ENCODE measurements around the gene TRIP4.
"Not testable (repeated sequence)": the region's sequence is repeated elsewhere in the genome, so short reads cannot be mapped to it uniquely, and the experiment has no call there.

Gene TRIP4

DNA sequence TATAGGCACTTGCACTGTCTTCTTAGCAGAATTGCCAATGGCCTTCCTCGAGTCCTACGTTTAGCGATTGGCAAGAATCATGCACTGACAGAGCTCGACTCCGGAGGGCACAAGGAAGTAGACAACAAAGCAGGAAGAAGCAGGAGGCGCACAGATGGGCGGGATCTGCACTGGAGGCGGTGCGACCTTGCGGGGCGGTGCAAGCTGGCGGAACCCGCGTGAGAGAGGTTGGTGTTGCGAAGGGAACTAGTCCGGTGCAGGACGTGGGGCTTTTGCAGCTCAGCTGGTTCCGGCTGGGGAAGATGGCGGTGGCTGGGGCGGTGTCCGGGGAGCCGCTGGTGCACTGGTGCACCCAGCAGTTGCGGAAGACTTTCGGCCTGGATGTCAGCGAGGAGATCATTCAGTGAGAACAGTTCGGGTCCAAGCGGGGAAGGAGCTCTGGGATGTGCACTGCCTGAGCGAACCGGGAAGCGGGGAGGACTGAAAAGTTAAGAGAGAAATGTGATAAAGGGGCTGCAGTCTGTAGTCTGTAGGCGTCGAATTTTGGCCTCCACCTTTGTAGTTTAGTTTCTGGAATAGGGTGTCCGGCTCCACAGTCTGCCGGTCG is at the start of gene TRIP4:
TSS of gene TRIP4 (plus strand) at position 275 of the 607 bp plus-strand sequence. CDS start at position 303, 28 bp downstream.
- peak; percentile 96 for DNase-seq

DNA sequence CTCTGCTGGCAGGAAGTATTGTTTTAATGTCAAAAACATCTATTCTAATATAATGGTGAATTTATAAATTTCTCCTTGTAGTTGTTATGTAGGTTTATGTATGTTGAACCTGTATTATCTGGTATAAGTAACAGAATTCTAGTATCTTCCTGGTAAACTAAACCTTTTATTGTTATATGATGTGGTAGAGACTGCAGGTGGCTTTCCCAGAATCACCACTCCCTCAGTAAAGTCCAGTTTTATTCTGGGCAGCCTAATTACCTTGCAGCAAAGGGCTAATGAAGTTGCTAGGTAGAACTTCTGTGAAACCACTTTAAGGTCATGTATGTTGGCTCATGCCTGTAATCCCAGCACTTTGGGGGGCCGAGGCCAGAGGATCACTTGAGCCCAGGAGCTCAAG is 47.3 kb upstream of the TRIP4 start:
- DNase-seq: no peak

DNA sequence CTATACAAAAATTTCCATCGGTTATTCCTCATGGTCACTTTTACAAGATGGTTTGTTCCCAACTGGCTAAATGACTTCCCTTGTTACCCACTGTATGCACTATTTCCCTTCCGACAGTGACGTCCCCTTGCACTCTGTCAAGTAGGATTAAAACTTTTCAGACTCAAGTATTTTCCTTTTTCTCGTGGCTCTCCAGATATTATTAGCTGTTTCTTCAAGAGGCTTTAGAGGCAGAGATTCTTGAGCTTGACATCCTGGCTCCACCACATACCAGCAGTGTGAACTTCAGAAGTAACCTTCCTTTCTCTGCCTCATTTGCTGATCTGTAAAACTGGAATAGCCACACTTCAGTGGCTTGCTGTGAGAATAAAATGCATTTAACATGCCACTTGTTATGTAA is 45.7 kb upstream of the TRIP4 start:
- DNase-seq: no peak

DNA sequence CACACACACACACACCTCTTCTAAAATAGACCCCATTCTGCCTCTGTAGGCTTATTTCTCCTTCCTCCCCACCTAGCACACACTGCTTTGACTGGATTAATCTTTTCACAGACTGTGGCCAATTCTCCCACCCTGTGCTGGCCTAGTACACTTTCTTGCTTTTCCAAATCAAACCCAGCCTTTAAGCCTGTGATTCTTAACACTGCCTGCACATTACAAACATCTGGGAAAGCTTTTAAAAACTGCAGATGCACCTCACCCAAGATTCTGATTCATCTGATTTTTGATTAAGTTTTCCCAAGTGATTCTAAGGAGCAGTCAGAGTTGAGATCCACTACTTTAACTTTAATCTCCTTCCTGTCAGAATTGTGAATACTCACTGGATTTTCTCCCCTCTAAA is 44.4 kb upstream of the TRIP4 start:
- DNase-seq: no peak

DNA sequence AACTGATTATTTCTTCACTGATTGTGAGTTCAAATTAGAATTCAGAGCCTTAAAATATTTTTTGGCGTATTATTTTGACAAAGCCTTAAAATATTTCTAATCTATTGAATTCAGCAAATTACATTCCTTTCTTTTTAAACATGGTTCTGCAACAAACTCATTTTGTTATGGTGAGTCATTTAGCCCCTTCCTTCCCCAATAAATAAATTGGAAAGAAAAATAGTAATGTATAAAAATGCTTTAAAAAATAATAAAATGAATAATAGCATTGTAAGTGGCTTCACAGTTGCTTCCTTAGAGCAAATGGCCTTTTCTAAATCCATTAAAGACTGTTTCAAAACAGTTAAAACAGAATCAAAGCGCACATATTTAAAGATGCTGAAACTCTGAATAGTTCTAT is 43.8 kb upstream of the TRIP4 start:
- DNase-seq: no peak

DNA sequence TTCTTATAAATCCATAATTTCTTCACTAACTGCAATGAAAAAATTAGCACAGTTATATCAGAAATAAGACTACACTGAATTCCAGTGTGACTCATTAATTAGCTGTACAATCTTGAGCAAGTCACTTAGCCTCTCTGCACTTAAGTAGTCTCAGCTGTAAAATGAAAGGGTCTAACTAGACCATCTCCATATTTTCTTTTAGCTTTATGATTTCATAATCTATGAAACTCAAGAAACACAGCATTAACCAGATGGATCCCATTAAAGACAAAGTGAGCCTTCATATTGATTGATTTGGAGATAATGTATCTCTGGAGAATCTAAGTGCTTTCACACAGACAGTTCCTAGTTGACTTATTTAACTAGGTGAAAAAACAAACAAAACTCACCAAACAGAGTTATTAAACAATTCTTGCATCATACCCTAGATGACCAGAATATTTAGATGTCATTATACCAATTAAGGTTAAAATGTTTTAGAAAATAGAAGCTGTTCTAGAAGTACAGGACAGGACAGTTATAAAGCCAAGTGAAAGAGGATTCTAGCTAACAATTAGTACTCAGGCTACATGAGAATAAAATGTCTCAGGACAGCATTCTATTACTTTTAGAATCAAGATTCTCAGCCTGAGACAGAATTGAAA is 42.9 kb upstream of the TRIP4 start:
- DNase-seq: no peak

DNA sequence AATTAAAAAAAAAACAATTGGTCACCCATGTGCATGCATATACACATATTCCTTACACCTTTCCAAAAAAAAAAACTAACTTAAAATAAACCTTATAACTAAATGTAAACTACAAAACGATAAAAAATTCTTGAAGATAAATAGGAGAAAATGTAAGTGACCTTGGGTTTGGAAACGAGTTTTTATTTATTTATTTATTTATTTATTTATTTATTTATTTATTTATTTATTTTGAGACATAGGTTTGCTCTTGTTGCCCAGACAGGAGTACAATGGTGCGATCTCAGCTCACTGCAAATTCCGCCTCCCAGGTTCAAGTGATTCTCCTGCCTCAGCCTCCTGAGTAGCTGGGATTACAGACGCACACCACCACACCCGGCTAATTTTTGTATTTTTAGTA is 41.4 kb upstream of the TRIP4 start:
- not testable (repeated sequence) for DNase-seq

DNA sequence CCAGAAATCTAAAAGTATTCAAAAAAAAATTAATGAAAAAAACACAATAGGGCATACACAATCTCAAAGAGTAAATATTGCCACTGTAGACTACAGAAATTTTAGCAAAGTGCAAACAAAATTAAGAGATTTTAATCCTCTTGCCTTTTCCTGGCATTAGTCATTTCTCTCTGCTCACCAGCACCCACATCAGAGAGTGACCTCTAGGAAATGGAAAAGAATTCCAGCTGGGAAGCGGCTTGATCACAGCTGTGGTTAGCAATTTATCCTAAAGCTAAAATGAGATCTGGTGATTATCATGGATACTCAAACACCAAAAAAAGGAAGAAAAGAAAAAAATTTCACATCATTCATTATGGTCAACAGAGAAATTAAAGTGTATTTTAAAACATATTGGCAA is 39.2 kb upstream of the TRIP4 start:
- no peak for DNase-seq

DNA sequence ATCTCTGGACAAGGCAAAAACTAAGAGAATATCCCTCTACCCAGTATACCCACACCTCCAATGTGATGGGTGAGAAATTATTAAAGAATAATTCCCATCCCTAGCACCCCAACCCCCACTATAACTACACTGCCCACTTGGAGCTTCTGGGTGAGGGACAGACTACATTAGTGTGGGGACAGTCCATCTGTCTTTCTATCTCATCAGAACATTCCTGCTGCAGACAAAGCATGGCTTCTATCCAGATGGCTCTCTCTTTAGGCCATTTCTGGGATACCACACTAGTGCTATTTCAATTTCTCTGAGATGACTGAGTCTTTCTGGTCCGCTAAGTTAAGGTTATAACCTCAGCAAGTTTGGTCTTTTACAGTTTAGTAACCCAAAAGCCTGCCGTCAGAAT is 38.3 kb upstream of the TRIP4 start:
- no peak for DNase-seq

DNA sequence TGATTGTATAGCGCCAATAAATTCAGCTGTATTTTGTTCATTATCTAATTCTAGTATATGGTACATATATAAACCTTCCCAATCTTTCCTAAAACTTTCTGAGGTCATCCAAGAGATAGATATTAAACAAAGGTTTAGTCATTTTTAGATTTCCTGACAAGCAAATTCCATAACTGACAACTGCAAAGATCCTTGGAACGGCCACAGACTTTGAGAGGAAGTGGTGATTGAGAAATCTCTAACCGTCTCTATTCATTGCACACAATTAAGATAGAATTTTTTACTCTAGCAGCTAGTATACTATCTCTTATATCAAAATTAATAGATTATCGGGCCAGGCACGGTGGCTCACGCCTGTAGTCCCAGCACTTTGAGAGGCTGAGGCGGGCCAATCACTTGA is 36.4 kb upstream of the TRIP4 start:
- no peak for DNase-seq

DNA sequence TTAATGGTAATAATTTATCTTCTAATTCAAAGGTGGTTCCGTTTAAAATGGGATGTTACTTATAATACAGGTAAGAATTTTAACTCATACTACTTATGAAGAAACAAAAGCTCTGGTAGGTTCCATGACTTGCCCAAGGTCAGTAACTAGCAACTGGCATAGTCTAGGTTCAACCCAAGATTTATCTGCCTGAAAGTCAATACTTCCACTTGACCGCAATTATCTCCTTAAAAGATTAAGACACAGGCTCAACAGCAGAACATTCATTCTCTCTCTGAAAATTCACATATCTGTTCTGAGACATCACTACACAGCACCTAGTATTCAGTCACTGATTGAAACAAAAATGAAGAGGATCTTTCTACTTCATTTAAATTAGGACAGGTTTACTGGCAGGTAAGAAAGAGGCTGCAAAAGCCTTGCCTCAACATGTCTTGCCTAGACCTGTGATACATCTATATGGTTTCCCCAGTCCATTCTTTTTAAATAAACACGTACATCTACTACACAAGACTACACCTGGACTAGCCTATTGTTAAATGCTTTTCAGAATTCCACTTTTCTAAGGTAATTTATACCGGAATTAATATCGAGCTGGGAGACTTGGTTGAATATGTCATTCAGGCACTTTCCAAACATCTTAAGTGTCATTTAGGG is 32.8 kb upstream of the TRIP4 start:
- DNase-seq: no peak

DNA sequence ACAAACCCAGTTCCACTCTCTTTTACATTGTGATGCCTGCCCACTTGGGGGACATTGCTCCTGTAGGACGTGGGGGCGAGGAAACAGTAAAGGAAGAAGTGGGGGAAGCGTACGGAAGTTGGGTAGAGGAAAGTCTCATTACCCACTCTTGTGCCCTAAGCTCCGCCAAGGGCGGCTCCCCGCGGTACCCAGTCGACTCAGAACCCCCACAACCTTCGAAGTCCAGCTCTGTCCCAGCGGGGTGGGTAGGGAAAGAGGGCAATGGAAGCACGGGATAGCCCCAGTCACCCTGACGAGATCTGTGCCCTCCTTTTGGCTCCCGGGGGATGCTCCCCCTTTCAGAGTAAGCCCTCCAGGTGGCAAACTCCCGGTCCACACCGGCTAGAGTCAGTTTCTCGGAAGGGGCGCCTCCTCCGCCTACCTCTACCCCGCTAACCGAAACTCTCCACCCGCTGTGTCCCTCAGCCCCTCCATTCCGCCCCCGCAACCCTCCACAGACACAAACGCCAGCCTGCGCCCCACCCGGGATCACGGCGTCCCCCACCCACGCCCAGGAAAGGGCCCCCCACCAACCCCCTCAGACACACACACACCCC is 32.2 kb upstream of the TRIP4 start:
- DNase-seq: peak; percentile 18

DNA sequence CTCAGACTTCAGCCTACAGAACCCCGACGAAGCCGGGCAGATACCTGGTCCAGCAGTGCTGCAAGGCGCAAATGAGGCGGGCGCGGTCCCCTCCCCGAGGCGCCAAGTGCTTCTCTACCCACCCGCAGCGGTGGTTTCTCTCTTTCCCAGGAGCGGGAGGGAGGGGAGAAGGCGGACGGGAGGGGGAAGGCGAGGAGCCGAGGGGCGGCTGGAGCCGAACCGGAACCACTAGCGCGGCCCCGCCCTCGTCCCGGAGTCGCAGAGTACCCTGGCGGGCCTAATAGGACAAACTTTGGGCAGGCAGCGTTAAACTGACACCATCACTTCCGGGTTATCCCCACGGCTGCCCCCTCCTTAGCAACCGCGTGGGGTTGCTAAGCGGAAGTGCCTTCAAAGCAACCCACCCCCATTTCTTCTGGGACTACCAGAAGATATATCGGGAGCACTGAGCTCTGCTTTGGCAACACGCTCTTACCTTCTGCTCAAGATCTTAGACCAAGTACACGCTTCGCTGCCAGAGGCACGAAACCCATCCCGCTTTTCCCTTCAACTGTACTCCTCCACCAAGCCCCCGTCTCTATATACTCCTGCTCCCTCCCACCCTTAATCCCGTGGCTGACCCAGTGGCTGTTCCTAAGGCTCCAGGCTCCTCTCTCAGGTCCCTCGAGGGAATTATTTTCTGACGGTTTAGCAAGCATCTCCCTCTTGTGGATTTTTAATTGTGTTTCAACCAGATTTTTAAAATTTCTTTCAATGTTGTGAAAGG is 31.5 kb upstream of the TRIP4 start, which contains the start of gene CSNK1G1:
TSS of gene CSNK1G1 (minus strand) at position 230 of the 766 bp plus-strand sequence. CDS start 55,674 bp downstream, outside the sequence.
- peak; percentile 94 for DNase-seq

DNA sequence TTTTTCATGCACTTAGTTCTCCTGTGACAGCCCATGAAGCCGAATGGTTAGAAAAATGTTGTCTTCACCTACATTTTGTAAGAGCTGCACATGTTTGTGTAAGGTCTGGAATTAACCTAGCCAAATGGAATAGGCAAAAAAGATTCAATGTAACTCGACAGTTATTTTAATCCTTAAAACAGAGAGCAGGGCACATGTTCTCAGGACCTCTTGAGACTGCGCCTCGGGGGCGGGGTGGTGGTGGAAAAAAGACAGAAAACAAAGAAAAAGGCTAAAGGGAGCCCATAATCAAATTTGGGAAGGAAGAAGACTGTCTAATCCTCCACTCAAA is 31.0 kb upstream of the TRIP4 start:
- no peak for DNase-seq

DNA sequence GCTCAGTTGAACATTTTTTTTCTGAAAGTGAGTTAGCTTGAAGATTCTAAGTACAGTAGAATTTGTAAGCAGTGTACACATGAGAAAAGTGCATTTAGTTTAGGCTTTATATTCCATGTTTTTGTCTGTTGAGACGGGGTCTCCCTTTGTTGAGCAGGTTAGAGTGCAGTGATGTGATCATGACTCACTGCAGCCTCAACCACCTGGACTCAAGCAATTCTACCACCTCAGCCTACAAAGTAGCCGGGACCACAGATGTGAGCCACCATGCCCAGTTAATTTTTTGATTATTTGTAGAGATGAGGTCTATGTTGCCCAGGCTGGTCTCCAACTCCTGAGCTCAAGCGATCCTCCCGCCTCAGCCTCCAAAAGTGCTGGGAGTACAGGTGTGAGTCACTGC is 26.4 kb upstream of the TRIP4 start:
- no peak for DNase-seq

DNA sequence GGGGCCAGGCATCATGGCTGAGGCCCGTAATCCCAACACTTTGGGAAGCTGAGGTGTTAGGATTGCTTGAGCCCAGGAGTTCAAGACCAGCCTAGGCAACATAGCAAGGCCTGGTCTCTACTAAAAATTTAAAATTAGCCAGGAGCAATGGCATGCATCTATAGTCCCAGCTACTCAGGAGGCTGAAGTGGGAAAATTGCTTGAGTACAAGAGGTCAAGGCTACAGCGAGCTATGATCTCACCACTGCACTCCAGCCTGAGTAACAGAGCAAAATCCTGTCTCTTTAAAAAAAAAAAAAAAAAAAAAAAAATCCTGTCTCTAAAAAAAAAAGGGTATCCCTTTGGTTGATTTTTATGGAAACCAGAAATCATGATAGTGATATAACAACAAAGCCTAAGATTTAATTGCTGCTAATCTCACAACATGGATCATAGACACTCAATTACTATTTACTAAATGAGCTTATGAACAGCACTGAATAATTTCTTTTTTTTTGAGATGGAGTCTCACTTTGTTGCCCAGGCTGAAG is 18.5 kb upstream of the TRIP4 start:
- DNase-seq: no peak

DNA sequence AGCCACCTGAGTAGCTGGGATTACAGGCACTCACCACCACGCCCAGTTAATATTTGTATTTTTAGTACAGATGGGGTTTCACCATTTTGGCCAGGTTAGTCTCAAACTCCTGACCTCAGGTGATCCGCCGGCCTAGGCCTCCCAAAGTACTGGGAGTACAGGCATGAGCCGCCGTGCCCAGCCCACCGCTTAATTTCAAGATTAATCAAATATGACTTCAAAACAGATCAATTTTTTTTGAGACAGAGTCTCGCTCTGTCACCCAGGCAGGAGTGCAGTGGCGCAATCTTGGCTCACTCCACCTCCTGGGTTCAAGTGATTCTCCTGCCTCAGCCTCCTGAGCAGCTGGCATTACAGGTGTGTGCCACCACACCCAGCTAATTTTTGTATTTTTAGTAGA is 16.3 kb upstream of the TRIP4 start:
- not testable (repeated sequence) for DNase-seq

DNA sequence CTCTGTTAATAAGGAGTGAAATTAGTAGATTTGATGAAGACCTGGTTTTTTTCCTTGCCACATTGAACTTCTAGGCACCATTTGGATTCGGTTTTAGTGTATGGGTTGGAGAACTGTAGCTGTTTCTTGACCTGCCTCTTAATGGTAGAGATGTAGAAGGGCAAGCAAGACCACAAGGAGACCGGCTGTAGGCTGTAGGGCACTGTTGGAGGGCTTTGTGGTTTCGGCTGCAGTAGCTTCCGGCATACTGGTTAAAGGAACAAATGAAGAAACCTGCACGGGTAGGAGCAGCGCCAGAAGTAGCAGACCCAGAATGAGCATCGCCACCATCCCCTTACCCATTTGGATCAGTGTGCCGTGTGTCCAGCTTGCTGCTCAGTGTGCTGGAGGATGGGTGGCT is 14.3 kb upstream of the TRIP4 start:
- no peak for DNase-seq

DNA sequence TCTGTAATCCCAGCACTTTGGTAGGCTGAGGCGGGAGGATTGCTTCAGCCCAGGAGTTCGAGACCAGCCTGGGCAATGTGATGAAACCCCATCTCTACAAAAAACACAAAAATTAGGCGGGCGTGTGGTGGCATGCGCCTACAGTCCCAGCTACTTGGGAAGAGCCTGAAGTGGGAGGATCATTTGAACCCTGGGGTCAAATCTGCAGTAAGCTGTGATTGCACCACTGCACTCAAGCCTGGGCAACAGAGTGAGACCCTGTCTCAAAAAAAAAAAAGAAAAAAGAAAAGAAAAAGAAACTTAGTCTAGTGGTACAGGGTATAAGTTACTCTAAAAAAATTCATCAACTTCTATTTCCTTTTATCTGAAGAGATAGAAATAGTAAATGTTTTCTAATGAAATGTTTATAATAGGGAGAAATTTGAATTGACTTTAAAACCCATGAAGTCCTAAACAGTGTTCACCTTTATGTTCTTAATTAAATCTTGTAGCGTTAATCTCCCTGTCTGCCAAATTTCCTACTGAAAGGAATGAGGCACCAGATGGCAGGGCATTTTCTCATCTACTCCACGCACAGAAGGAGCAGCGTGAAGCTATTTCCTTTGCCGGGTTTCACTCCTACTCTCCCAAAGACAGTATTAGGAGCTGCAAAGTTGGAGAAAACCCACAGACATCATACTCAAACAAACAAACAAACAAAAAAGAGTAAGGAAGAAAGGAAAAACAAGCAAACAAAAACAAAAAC is 8.2 kb upstream of the TRIP4 start:
- DNase-seq: no peak

DNA sequence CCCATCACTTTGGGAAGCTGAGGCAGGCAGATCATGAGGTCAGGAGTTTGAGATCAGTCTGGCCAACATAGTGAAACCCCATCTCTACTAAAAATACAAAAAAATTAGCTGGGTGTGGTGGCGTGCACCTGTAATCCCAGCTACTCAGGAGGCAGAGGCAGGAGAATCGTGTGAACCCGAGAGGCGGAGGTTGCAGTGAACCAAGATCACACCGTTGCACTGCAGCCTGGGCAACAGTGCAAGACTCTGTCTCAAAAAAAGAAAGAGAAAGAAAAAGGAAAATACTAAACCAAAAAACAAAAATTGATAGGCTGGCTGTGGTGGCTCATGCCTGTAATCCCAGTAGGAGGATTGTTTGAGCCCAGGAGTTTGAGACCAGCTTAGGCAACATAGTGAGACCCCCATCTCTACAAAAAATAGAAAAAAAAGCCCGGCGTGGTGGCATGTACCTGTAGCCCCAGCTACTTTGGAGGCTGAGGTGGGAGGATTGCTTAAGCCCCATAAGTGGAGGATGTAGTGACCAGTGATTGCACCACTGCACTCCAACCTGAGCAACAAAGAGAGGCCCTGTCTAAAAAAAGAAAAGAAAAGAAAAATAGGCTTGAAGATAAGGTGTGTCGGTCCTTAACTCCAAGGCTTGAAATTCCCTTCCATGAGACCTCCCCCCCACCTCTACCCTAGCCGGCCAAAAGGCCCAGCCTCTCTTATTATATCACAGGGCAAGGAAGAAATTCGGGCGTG is 7.3 kb upstream of the TRIP4 start:
- DNase-seq: not testable (repeated sequence)

DNA sequence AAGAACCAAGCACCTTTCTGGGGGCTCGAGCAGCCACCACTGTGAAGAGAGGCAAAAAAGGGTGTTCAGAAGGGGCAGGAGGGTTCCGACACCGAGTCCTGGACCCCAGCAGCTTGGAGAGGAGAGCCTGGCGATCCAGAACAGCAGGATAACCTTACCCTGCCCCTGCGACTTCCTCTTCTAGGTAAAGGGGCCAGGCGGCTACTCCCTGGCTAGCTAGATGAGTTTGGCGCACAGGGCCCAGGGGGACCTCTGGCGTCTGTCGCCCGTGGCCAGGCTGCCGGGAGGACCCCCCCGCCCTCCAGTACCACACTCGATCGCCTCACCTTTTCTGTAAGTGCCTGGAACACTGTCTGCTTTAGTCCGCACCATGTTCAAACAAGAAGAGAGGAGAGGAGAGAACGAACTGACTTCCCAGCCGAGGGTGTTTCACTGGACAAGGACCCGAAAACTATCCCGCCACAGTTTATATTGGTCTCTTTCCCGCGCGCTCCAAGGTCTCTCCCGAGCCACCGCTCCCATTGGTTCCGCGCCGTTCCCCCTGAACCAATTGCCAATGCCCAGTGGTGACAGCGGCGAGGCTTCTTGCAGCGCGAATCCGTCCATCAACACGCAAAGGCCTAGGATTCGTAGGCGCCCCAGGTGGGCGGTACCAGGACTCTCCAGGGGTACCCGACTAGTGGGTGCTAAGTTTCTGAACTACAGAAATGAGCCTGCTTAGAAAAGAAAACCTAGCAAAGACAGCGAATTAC is 6.5 kb upstream of the TRIP4 start, which contains the start of gene PCLAF:
TSS of gene PCLAF (minus strand) at position 442 of the 752 bp plus-strand sequence. CDS start at position 372, 70 bp downstream.
- DNase-seq: peak; percentile 91
